ENCODE data around the gene SYT13. TPM values are rescaled to one million over a fixed set of nuclear protein-coding genes. Genes with fewer than 3 reads are reported as not detected.
A peak's percentile ranks its signal among the peaks of the same experiment; 100 is the strongest.

Gene SYT13
- total RNA-seq, 4 donors from 2014 or later, result not detected

DNA sequence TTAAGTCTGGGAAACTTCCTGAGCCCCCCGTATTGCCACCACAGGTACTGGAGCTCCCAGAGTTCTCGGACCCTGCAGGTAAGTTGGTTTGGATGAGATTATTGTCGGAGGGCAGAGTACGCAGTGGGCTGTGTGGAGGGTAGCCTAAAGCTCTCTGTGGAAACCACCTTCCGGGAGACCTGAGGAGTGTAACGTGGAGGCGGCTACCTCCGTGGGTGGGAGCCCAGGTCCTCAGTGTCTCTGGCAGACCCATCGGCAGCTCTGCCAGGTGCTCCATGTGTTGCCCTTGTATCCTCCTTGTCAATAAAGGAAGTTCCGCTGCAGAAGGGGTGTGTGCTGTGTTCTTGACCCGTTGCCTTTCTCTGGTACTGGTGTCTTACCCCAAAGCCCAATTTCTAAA lies 61.4 kb downstream of the SYT13 start:
- TF ChIP-seq, protein P1, sequence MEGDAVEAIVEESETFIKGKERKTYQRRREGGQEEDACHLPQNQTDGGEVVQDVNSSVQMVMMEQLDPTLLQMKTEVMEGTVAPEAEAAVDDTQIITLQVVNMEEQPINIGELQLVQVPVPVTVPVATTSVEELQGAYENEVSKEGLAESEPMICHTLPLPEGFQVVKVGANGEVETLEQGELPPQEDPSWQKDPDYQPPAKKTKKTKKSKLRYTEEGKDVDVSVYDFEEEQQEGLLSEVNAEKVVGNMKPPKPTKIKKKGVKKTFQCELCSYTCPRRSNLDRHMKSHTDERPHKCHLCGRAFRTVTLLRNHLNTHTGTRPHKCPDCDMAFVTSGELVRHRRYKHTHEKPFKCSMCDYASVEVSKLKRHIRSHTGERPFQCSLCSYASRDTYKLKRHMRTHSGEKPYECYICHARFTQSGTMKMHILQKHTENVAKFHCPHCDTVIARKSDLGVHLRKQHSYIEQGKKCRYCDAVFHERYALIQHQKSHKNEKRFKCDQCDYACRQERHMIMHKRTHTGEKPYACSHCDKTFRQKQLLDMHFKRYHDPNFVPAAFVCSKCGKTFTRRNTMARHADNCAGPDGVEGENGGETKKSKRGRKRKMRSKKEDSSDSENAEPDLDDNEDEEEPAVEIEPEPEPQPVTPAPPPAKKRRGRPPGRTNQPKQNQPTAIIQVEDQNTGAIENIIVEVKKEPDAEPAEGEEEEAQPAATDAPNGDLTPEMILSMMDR (IDR thresholded peaks at IDR 0.05), result no peak
- ATAC-seq (ENCODE audit: low FRiP score) (no peak), DNase-seq (ENCODE audit: low spot score) (no peak)

DNA sequence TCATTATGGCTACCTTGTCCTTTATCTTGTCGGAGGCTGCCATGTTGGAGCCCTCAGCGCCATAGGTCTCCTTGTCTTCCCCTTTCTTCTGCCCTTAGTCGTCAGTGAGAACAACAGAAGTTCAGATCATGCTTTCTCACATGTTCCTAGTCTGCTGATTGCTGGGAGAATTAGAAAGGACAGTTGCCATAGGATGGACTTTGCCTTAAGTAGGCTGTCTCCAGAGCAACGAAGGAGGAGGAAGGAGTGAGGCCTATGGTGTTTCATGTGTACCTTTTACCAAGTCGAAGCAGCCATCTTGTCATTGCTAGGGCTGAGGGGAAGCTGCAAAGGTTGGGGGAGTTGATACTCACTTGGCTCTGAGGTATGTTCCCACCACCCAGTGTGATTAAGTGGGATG lies 62.6 kb downstream of the SYT13 start:
- ATAC-seq (ENCODE audit: low FRiP score) (no peak), DNase-seq (ENCODE audit: low spot score) (no peak)

DNA sequence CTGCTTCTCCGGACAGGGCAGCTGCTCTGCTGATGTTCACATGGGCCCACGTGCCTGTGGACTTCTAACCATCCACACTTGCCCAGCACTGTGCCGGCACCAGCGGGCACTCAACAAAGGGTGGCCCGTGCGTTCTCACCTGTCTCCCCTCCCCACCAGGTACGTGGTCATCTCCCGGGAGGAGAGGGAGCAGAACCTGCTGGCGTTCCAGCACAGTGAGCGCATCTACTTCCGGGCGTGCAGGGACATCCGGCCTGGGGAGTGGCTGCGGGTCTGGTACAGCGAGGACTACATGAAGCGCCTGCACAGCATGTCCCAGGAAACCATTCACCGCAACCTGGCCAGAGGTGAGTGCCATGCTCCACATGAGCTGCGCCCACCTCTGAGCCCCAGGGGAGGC lies 66.7 kb downstream of the SYT13 start:
- ATAC-seq (ENCODE audit: low FRiP score) (peak; percentile 25), DNase-seq (ENCODE audit: low spot score) (no peak)
- TF ChIP-seq, protein P1 (IDR thresholded peaks at IDR 0.05), result no peak

More for the DNA sequence above, 62.6 kb downstream of the SYT13 start:
- TF ChIP-seq, protein P1 (IDR thresholded peaks at IDR 0.05), result no peak

DNA sequence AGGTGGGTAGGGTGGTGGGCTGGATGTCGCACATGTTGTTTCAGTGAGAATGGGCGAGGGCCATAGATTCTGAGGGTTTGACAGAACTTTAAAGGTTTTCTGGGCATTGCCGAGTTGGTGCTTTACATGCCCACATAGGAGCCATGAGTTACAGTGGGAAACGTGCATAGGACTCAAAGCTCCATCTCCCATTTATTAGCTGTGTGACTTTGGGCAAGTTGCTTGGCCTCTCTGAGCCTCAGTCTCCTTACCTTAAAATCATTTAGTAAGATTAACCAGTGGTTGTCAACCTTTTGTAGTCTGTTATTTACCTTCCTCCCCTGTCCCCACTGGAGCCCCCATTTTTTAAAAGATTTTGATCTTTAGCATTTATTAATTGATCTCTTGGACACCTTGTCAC lies 67.4 kb downstream of the SYT13 start:
- ATAC-seq (ENCODE audit: low FRiP score) (no peak), DNase-seq (ENCODE audit: low spot score) (no peak)
- TF ChIP-seq, protein P1 (IDR thresholded peaks at IDR 0.05), result no peak

DNA sequence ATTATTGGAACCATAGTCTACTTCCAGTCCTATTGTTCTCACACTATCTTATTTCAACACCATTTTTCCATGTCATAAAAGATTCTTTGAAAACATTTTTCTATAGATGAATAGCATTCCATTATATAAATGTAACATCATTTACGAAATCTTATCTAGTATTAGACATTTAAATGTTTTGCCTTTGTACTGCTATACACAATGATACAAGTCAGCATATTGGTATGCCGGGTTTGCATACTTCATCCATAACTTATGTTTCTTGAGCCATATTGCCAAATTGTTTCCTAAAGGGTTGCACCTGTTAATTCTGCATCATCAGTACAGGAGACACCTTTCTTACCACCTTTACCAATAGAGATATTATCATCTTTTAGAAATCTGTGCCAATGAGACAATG lies 68.2 kb downstream of the SYT13 start:
- no peak for DNase-seq (ENCODE audit: low spot score)
- no peak for ATAC-seq (ENCODE audit: low FRiP score)
- TF ChIP-seq, protein P1 (IDR thresholded peaks at IDR 0.05), result no peak

DNA sequence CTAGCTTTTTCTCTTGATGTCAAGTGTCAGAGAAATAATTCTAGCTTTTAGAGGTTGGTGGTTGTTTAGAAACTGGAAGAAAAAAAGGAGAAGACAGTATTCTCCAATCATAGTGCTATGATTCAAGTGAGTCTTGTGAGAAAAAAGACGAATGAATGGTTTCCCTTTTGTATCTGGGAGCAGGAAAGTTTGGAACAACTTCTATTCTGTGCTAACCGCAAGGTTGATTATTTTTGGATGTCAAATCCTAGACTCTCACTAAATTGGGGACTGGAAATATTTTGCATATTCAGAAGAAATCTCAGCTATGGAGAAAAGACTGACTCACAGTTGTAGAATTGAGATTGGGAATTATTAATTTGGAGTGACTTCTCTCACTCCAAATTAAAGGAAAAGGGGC lies 69.2 kb downstream of the SYT13 start:
- ATAC-seq (ENCODE audit: low FRiP score) (no peak), DNase-seq (ENCODE audit: low spot score) (no peak)
- TF ChIP-seq, protein P1 (IDR thresholded peaks at IDR 0.05), result no peak

DNA sequence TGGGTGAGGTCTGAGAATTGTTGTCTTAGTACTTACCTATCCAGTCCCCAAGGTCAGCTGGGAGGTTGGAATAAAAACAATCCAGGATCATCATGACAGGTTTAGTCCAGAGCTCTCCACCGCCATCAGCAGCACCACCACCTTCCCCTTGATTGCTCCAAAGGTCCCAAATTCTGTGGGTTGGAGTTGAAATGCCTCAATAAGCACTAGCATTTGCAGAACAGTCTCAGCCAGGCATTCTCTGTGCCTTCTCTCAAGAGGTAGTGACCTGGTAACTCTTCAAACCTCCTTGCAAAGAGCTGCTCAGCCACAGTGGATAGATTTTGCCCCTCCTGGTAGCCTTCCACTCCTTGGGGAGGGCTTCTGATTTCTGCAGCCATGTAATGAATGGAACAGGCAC lies 70.1 kb downstream of the SYT13 start:
- TF ChIP-seq, protein P1 (IDR thresholded peaks at IDR 0.05), result no peak
- ATAC-seq (ENCODE audit: low FRiP score) (no peak), DNase-seq (ENCODE audit: low spot score) (no peak)

All from omental fat pad (tissue), 4 donors.